HCT116 (cell line): ENCODE data around the gene ZAR1L. TPM values are rescaled to one million over a fixed set of nuclear protein-coding genes. Genes with fewer than 3 reads are reported as not detected.
A peak's percentile ranks its signal among the peaks of the same experiment; 100 is the strongest.

Experiments used
- ATAC-seq: fragments of 200-7000 bp; cut with Tn5 transposase; 2 replicates; pipeline ENCODE4 v1.9.1; 2020; ENCODE audit warnings: mild to moderate bottlenecking, moderate library complexity
- BruUV-seq: library from RNA; stranded (reverse); fragments of 400-500 nt; replicated peaks from 2 replicates; lab custom pipeline; 2021; lab: Mats Ljungman, UMichigan
- CTCF ChIA-PET: fragments of 300-600 bp; sonication (Branson Sonifier 250); formaldehyde crosslinking; loops from one replicate; lab custom pipeline; 2021; ENCODE audit warnings: antibody characterized with exemption; lab: Charles Lee
- POLR2A ChIA-PET: fragments of 300-600, 350-600 bp; sonication (Branson Sonifier 250); formaldehyde crosslinking; loops from one replicate; lab custom pipeline; 2021; ENCODE audit warnings: antibody characterized with exemption; lab: Charles Lee
- RAD21 ChIA-PET, 2 experiments: fragments of 300-600 bp; sonication (Branson Sonifier 250); formaldehyde crosslinking; loops; one replicate each; lab custom pipeline; 2023; ENCODE audit warnings: low total read pairs in 2 of 2; ENCODE audit not compliant: uncharacterized antibody in 2 of 2, unreplicated experiment in 2 of 2, low non-redundant PET in 1 of 2; lab: Charles Lee
- DNase-seq: peaks from one replicate; pipeline ENCODE4 v3.0.0-alpha.2; 2010; ENCODE audit warnings: low read depth, low spot score
- H2AFZ ChIP-seq: fragments of 200-600 bp; shearing (Covaris generic), sonication (generic); 2 replicates; pipeline ENCODE4 v1.6.1; 2017; ENCODE audit warnings: low read depth, mixed run types, mixed read lengths, antibody characterized with exemption, low read length; ENCODE audit not compliant: poor library complexity, severe bottlenecking
- H3K27ac ChIP-seq: 2 replicates; pipeline ENCODE4 v1.5.1; 2012; ENCODE audit warnings: low read depth, low read length
- H3K27me3 ChIP-seq: fragments of 200-600 bp; sonication (generic); 2 replicates; pipeline ENCODE4 v1.6.1; 2016; ENCODE audit warnings: mixed run types, low read length, mixed read lengths; ENCODE audit not compliant: insufficient read depth
- H3K36me3 ChIP-seq, 2 experiments: fragments of 200-500 bp in 1 of 2; fragments of 200-600 bp in 1 of 2; sonication (Bioruptor generic) in 1 of 2; sonication (generic) in 1 of 2; 2 replicates each; pipeline versions ENCODE4 v1.5.1 to v1.6.1; 2014 to 2016; ENCODE audit warnings: low read length in 2 of 2, inconsistent platforms in 1 of 2, mixed read lengths in 1 of 2, mixed run types in 1 of 2; ENCODE audit not compliant: insufficient read depth in 2 of 2, control insufficient read depth in 1 of 2
- H3K4me1 ChIP-seq, 2 experiments: fragments of 200-600 bp in 1 of 2; sonication (generic) in 1 of 2; 2 replicates each; pipeline versions ENCODE4 v1.5.1 to v1.6.1; 2012 to 2017; ENCODE audit warnings: low read length in 2 of 2, inconsistent platforms in 1 of 2, mild to moderate bottlenecking in 1 of 2, mixed read lengths in 1 of 2, mixed run types in 1 of 2, moderate library complexity in 1 of 2; ENCODE audit not compliant: insufficient read depth in 2 of 2, control insufficient read depth in 1 of 2
- H3K4me2 ChIP-seq: fragments of 200-600 bp; sonication (generic); 2 replicates; pipeline ENCODE4 v1.6.1; 2017; ENCODE audit warnings: mixed run types, low read length, mixed read lengths
- H3K4me3 ChIP-seq, 2 experiments: fragments of 200-600 bp in 1 of 2; sonication (generic) in 1 of 2; replicated peaks in 1 of 2; 2 replicates each; pipeline ENCODE4 v1.5.1; 2011 to 2016; ENCODE audit warnings: low read length in 2 of 2, control low read depth in 1 of 2, low read depth in 1 of 2, mild to moderate bottlenecking in 1 of 2, mixed read lengths in 1 of 2, mixed run types in 1 of 2
- H3K79me2 ChIP-seq: fragments of 200-600 bp; sonication (generic); 2 replicates; pipeline ENCODE4 v1.6.1; 2017; ENCODE audit warnings: mild to moderate bottlenecking, mixed run types, low read length, moderate library complexity, mixed read lengths; ENCODE audit not compliant: insufficient read depth
- H3K9ac ChIP-seq: fragments of 200-600 bp; sonication (generic); 2 replicates; pipeline ENCODE4 v1.6.1; 2016; ENCODE audit warnings: low read length, mixed read lengths
- H3K9me2 ChIP-seq: fragments of 200-600 bp; sonication (generic), shearing (Covaris generic); 2 replicates; pipeline ENCODE4 v1.6.1; 2017; ENCODE audit warnings: mixed run types, mild to moderate bottlenecking, moderate library complexity; ENCODE audit not compliant: insufficient read depth
- H3K9me3 ChIP-seq, 2 experiments: fragments of 200-500 bp in 1 of 2; fragments of 200-600 bp in 1 of 2; sonication (Bioruptor generic) in 1 of 2; sonication (generic) in 1 of 2; 2 replicates each; pipeline ENCODE4 v1.6.1; 2014 to 2017; ENCODE audit warnings: low read length in 2 of 2, mixed read lengths in 2 of 2, inconsistent platforms in 1 of 2, low read depth in 1 of 2, mild to moderate bottlenecking in 1 of 2, mixed run types in 1 of 2, moderate library complexity in 1 of 2; ENCODE audit not compliant: control insufficient read depth in 1 of 2, insufficient read depth in 1 of 2
- H4K20me1 ChIP-seq: fragments of 200-600 bp; sonication (generic), shearing (Covaris generic); 2 replicates; pipeline ENCODE4 v1.6.1; 2017; ENCODE audit warnings: mixed run types, mild to moderate bottlenecking, moderate library complexity; ENCODE audit not compliant: insufficient read depth
- CEBPB ChIP-seq: IDR thresholded peaks from 2 replicates; pipeline ENCODE4 v1.6.1; 2012; ENCODE audit warnings: low read depth
- EZH2 ChIP-seq: fragments of 200-600 bp; sonication (generic); IDR thresholded peaks from 2 replicates; pipeline ENCODE4 v1.6.1; 2017; ENCODE audit warnings: antibody characterized with exemption, mixed run types
- EZH2phosphoT487 ChIP-seq: fragments of 200-600 bp; IDR thresholded peaks from 2 replicates; pipeline ENCODE4 v1.6.1; 2018; ENCODE audit warnings: antibody characterized with exemption, borderline replicate concordance
- FOSL1 ChIP-seq: IDR thresholded peaks from 2 replicates; pipeline ENCODE4 v1.6.1; 2012; ENCODE audit warnings: low read depth
- POLR2A ChIP-seq: IDR thresholded peaks from 2 replicates; pipeline ENCODE4 v1.7.0; 2011; ENCODE audit warnings: borderline replicate concordance; ENCODE audit not compliant: insufficient read depth, insufficient read length; ENCODE audit errors: extremely low read depth
- SRF ChIP-seq: IDR thresholded peaks from 2 replicates; pipeline ENCODE4 v1.6.1; 2012; ENCODE audit warnings: low read depth
- ZBTB33 ChIP-seq: IDR thresholded peaks from 2 replicates; pipeline ENCODE4 v1.6.1; 2011; ENCODE audit warnings: mild to moderate bottlenecking, low read length, moderate library complexity; ENCODE audit not compliant: insufficient replicate concordance; ENCODE audit errors: extremely low read depth
- ZFX ChIP-seq: fragments of 450-650 bp; IDR thresholded peaks from 2 replicates; pipeline ENCODE4 v1.6.1; 2017
- intact Hi-C: fragments of 100-400 bp; cut with micrococcal nuclease; formaldehyde crosslinking; loops from 2 replicates; pipeline ENCODE4 v1.10.0; 2022
- total RNA-seq: library from RNA; stranded (reverse); gene quantifications from one replicate; pipeline ENCODE4 v1.2.1, GENCODE V29; 2021; ENCODE audit not compliant: unreplicated experiment

Gene ZAR1L
- total RNA-seq, 1 experiment from 2014 or later = 0.15 TPM

- no peak for TF ChIP-seq ZBTB33
- TF ChIP-seq SRF = no peak
- no peak for TF ChIP-seq FOSL1
- TF ChIP-seq EZH2phosphoT487 = no peak
- TF ChIP-seq CEBPB = no peak
- TF ChIP-seq EZH2 = no peak
These were observed 1.3 kb upstream of the ZAR1L start (continued) for GRCh38 chr13:32316501-32316900.

GRCh38 chr13:32316028-32316339 is 821 bp upstream of the ZAR1L start:
- peak overlapping the region; percentile 82 for H3K27ac ChIP-seq
- no peaks in the 10 kb centered on the region for H4K20me1 ChIP-seq
- POLR2A ChIA-PET = interaction anchor here (0.6 to 1.8 kb wide), 3 partner anchors 20 to 54 kb away, joined by 3 to 5 read pairs (median 5); no protein-coding TSS in a partner anchor
- ATAC-seq = peak; percentile 31
- H3K9me2 ChIP-seq = no peaks in the 10 kb centered on the region
- peaks cover 7% of the 10 kb centered on the region; the same call in 1 of the 2 replicates for H3K79me2 ChIP-seq
- peaks cover 0 to 9% of the 10 kb centered on the region in 2 experiments; a peak in 1 of 4 replicates for H3K36me3 ChIP-seq
- peak overlapping the region; percentile 68 to 82 for H3K4me3 ChIP-seq
- intact Hi-C loops = loop anchor here (2.0 to 5.0 kb wide), 2 partner anchors 23 to 221 kb away; partner anchors contain the start of gene N4BP2L2
- BruUV-seq = no TSS peak
- CTCF ChIA-PET = interaction anchor here (2.6 kb wide), 1 partner anchor 406 kb away, joined by 13 read pairs; no protein-coding TSS in a partner anchor
- DNase-seq = no peak
- H3K9me3 ChIP-seq = no peaks in the 10 kb centered on the region
- peak overlapping the region; percentile 91 for H3K9ac ChIP-seq
- TF ChIP-seq ZFX (no peak), POLR2A (peak; percentile 19)
- TF ChIP-seq, all 23 proteins: peak for 1
- RAD21 ChIA-PET = no interaction called here
- H3K4me2 ChIP-seq = peak overlapping the region; percentile 93
- H3K27me3 ChIP-seq = no peaks in the 10 kb centered on the region
- peaks cover 7 to 16% of the 10 kb centered on the region in 2 experiments for H3K4me1 ChIP-seq
- peak overlapping the region; percentile 52 for H2AFZ ChIP-seq
